ENCODE data around the gene TCF12.

Gene TCF12

GRCh38 chr15:57328897-57329296, 410.5 kb downstream of the TCF12 start:
- peaks cover 0 to 8% (median 0%) of the 10 kb centered on the region in 3 experiments for H3K27me3 ChIP-seq (ENCODE audit: control insufficient read depth in 3 of 3, insufficient read depth in 3 of 3, low read depth in 1 of 3, low read length in 3 of 3)
- H2BK120ac ChIP-seq (ENCODE audit: low read depth, low read length) = no peak overlapping the region
- H3K9ac ChIP-seq (ENCODE audit: low read depth, low read length, poor library complexity) = no peak overlapping the region
- no peak overlapping the region for H2AFZ ChIP-seq (ENCODE audit: low read length)
- H3K4me1 ChIP-seq (ENCODE audit: control insufficient read depth in 2 of 2, insufficient read depth in 1 of 2, low read depth in 1 of 2, low read length in 2 of 2) = peaks cover 0 to 1% of the 10 kb centered on the region in 2 donors
- H3K23ac ChIP-seq (ENCODE audit: low read depth, low read length, poor library complexity) = no peak overlapping the region
- H3K18ac ChIP-seq (ENCODE audit: low read length) = no peak overlapping the region
- no peak overlapping the region for H3K14ac ChIP-seq (ENCODE audit: low read length)
- no peak overlapping the region for H4K8ac ChIP-seq (ENCODE audit: low read depth, low read length)
- no peak overlapping the region for H2AK5ac ChIP-seq (ENCODE audit: low read depth, low read length)
- no peak for DNase-seq (ENCODE audit: low spot score)
- no peaks in the 10 kb centered on the region for H3K79me1 ChIP-seq (ENCODE audit: low read depth, low read length)
- no peak overlapping the region for H3K4me3 ChIP-seq (ENCODE audit: low read length in 2 of 2)
- no peak overlapping the region for H3K4ac ChIP-seq (ENCODE audit: low read length)
- no peak overlapping the region for H2BK12ac ChIP-seq (ENCODE audit: low read length)
- H2BK15ac ChIP-seq (ENCODE audit: low read length) = no peak overlapping the region
- H3K36me3 ChIP-seq (replicated peaks in 1 of 2; ENCODE audit: control insufficient read depth in 2 of 2, insufficient read depth in 2 of 2, low read length in 2 of 2) = no peaks in the 10 kb centered on the region
- WGBS, 2 donors (ENCODE audit: extremely low coverage in 2 of 2, insufficient read length in 2 of 2, insufficient replicate concordance in 1 of 2) = no CpG with 5 or more reads among the region's 5 CpGs
- no peak overlapping the region for H3K4me2 ChIP-seq (ENCODE audit: insufficient read depth, low read length, poor library complexity, severe bottlenecking)
- no peak overlapping the region for H2BK5ac ChIP-seq (ENCODE audit: low read length)
- H3K9me3 ChIP-seq (replicated peaks in 1 of 2; ENCODE audit: control insufficient read depth in 2 of 2, insufficient read depth in 1 of 2, low read depth in 1 of 2, low read length in 2 of 2) = no peaks in the 10 kb centered on the region
- H3K27ac ChIP-seq (replicated peaks; ENCODE audit: low read length) = no peak overlapping the region
- no peak overlapping the region for H4K91ac ChIP-seq (ENCODE audit: low read depth, low read length, poor library complexity)

GRCh38 chr15:57329582-57330367, 411.3 kb downstream of the TCF12 start:
- Histone ChIP-seq H2BK12ac (ENCODE audit: low read length) (no peak overlapping the region), H2BK15ac (ENCODE audit: low read length) (peak overlapping the region; percentile 61), H3K4me2 (ENCODE audit: insufficient read depth, low read length, poor library complexity, severe bottlenecking) (no peak overlapping the region), H2BK5ac (ENCODE audit: low read length) (no peak overlapping the region), H3K4me1 (ENCODE audit: control insufficient read depth in 2 of 2, insufficient read depth in 1 of 2, low read depth in 1 of 2, low read length in 2 of 2) (peaks cover 2 to 6% of the 10 kb centered on the region in 2 donors), H4K8ac (ENCODE audit: low read depth, low read length) (no peak overlapping the region), H3K23ac (ENCODE audit: low read depth, low read length, poor library complexity) (peak overlapping the region; percentile 14), H3K9ac (ENCODE audit: low read depth, low read length, poor library complexity) (no peak overlapping the region), H3K79me1 (ENCODE audit: low read depth, low read length) (no peaks in the 10 kb centered on the region), H3K27ac (replicated peaks; ENCODE audit: low read length) (no peak overlapping the region), H3K4ac (ENCODE audit: low read length) (no peak overlapping the region), H3K14ac (ENCODE audit: low read length) (peak overlapping the region; percentile 78), H3K36me3 (replicated peaks in 1 of 2; ENCODE audit: control insufficient read depth in 2 of 2, insufficient read depth in 2 of 2, low read length in 2 of 2) (no peaks in the 10 kb centered on the region), H3K18ac (ENCODE audit: low read length) (no peak overlapping the region), H4K91ac (ENCODE audit: low read depth, low read length, poor library complexity) (no peak overlapping the region), H2AK5ac (ENCODE audit: low read depth, low read length) (peak overlapping the region; percentile 62), H3K27me3 (ENCODE audit: control insufficient read depth in 3 of 3, insufficient read depth in 3 of 3, low read depth in 1 of 3, low read length in 3 of 3) (peaks cover 0 to 8% (median 0%) of the 10 kb centered on the region in 3 experiments), H2AFZ (ENCODE audit: low read length) (no peak overlapping the region), H3K4me3 (ENCODE audit: low read length in 2 of 2) (no peak overlapping the region), H3K9me3 (replicated peaks in 1 of 2; ENCODE audit: control insufficient read depth in 2 of 2, insufficient read depth in 1 of 2, low read depth in 1 of 2, low read length in 2 of 2) (no peaks in the 10 kb centered on the region), H2BK120ac (ENCODE audit: low read depth, low read length) (no peak overlapping the region)
- no CpG with 5 or more reads among the region's 13 CpGs for WGBS, 2 donors (ENCODE audit: extremely low coverage in 2 of 2, insufficient read length in 2 of 2, insufficient replicate concordance in 1 of 2)
- no peak for DNase-seq (ENCODE audit: low spot score)

DNA sequence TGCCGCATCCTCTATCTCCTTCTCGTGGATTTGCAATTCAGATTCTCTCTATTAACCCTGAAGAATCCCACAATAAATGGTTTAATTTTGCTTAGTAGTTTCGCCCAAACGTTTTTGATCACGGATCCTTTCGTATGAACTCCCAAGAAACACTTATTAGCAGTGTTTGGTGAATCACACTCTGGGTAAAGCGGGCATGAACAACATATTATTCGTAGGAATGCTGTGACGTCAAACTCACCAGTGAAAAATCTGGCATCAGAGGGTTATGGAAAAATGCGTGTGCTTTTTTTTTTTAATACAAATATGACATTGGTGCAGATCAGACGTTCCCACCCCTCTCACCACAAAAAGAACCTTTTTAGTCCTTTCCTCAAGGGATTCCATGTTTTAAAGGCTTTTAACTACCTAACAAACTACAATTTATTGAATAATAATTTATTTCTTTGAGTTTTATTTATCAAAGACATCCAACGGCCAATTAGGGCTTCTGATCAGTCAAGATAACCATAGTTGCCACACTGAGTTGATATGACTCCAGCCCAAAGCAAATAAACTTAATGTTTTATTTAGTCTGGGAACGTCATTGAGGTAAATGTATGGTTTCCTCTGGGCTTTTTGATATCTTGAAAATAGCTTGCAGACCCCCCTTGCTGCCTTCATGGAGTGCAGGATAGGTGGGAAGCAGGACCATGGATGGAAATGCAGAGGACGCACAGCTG, 412.3 kb downstream of the TCF12 start:
- no peak for DNase-seq (ENCODE audit: low spot score)
- H3K4me2 ChIP-seq (ENCODE audit: insufficient read depth, low read length, poor library complexity, severe bottlenecking) = no peak overlapping the region
- H3K36me3 ChIP-seq (replicated peaks in 1 of 2; ENCODE audit: control insufficient read depth in 2 of 2, insufficient read depth in 2 of 2, low read length in 2 of 2) = no peaks in the 10 kb centered on the region
- no peak overlapping the region for H3K4me3 ChIP-seq (ENCODE audit: low read length in 2 of 2)
- H2AFZ ChIP-seq (ENCODE audit: low read length) = no peak overlapping the region
- WGBS, 2 donors (ENCODE audit: extremely low coverage in 2 of 2, insufficient read length in 2 of 2, insufficient replicate concordance in 1 of 2) = no CpG with 5 or more reads among the region's 14 CpGs
- H3K27me3 ChIP-seq (ENCODE audit: control insufficient read depth in 3 of 3, insufficient read depth in 3 of 3, low read depth in 1 of 3, low read length in 3 of 3) = peaks cover 0 to 8% (median 0%) of the 10 kb centered on the region in 3 experiments
- H3K18ac ChIP-seq (ENCODE audit: low read length) = no peak overlapping the region
- H2BK120ac ChIP-seq (ENCODE audit: low read depth, low read length) = no peak overlapping the region
- no peak overlapping the region for H2AK5ac ChIP-seq (ENCODE audit: low read depth, low read length)
- peaks cover 2 to 6% of the 10 kb centered on the region in 2 donors for H3K4me1 ChIP-seq (ENCODE audit: control insufficient read depth in 2 of 2, insufficient read depth in 1 of 2, low read depth in 1 of 2, low read length in 2 of 2)
- no peak overlapping the region for H2BK5ac ChIP-seq (ENCODE audit: low read length)
- no peak overlapping the region for H3K4ac ChIP-seq (ENCODE audit: low read length)
- no peaks in the 10 kb centered on the region for H3K9me3 ChIP-seq (replicated peaks in 1 of 2; ENCODE audit: control insufficient read depth in 2 of 2, insufficient read depth in 1 of 2, low read depth in 1 of 2, low read length in 2 of 2)
- H3K79me1 ChIP-seq (ENCODE audit: low read depth, low read length) = peaks cover 2% of the 10 kb centered on the region
- no peak overlapping the region for H3K9ac ChIP-seq (ENCODE audit: low read depth, low read length, poor library complexity)
- no peak overlapping the region for H4K8ac ChIP-seq (ENCODE audit: low read depth, low read length)
- H2BK15ac ChIP-seq (ENCODE audit: low read length) = no peak overlapping the region
- H4K91ac ChIP-seq (ENCODE audit: low read depth, low read length, poor library complexity) = no peak overlapping the region
- H3K23ac ChIP-seq (ENCODE audit: low read depth, low read length, poor library complexity) = no peak overlapping the region
- H2BK12ac ChIP-seq (ENCODE audit: low read length) = no peak overlapping the region
- H3K27ac ChIP-seq (replicated peaks; ENCODE audit: low read length) = no peak overlapping the region
- H3K14ac ChIP-seq (ENCODE audit: low read length) = no peak overlapping the region

GRCh38 chr15:57332326-57332725, 413.9 kb downstream of the TCF12 start:
- H3K79me1 ChIP-seq (ENCODE audit: low read depth, low read length) = peaks cover 2% of the 10 kb centered on the region
- WGBS, 2 donors (ENCODE audit: extremely low coverage in 2 of 2, insufficient read length in 2 of 2, insufficient replicate concordance in 1 of 2) = no CpG with 5 or more reads among the region's 8 CpGs

More at GRCh38 chr15:57332326-57332725, 413.9 kb downstream of the TCF12 start:
- no peak overlapping the region for H2BK15ac ChIP-seq (ENCODE audit: low read length)
- no peak overlapping the region for H3K4me2 ChIP-seq (ENCODE audit: insufficient read depth, low read length, poor library complexity, severe bottlenecking)
- H3K27ac ChIP-seq (replicated peaks; ENCODE audit: low read length) = no peak overlapping the region
- H2BK120ac ChIP-seq (ENCODE audit: low read depth, low read length) = no peak overlapping the region
- H3K36me3 ChIP-seq (replicated peaks in 1 of 2; ENCODE audit: control insufficient read depth in 2 of 2, insufficient read depth in 2 of 2, low read length in 2 of 2) = no peaks in the 10 kb centered on the region
- peak overlapping the region; percentile 36 for H3K18ac ChIP-seq (ENCODE audit: low read length)
- no peak overlapping the region for H4K91ac ChIP-seq (ENCODE audit: low read depth, low read length, poor library complexity)
- H2AFZ ChIP-seq (ENCODE audit: low read length) = no peak overlapping the region
- H3K4ac ChIP-seq (ENCODE audit: low read length) = no peak overlapping the region
- H3K14ac ChIP-seq (ENCODE audit: low read length) = no peak overlapping the region
- H2AK5ac ChIP-seq (ENCODE audit: low read depth, low read length) = no peak overlapping the region
- no peaks in the 10 kb centered on the region for H3K9me3 ChIP-seq (replicated peaks in 1 of 2; ENCODE audit: control insufficient read depth in 2 of 2, insufficient read depth in 1 of 2, low read depth in 1 of 2, low read length in 2 of 2)
- no peak overlapping the region for H4K8ac ChIP-seq (ENCODE audit: low read depth, low read length)
- peaks cover 2 to 4% of the 10 kb centered on the region in 2 donors for H3K4me1 ChIP-seq (ENCODE audit: control insufficient read depth in 2 of 2, insufficient read depth in 1 of 2, low read depth in 1 of 2, low read length in 2 of 2)
- peaks cover 0 to 8% (median 0%) of the 10 kb centered on the region in 3 experiments for H3K27me3 ChIP-seq (ENCODE audit: control insufficient read depth in 3 of 3, insufficient read depth in 3 of 3, low read depth in 1 of 3, low read length in 3 of 3)
- H2BK5ac ChIP-seq (ENCODE audit: low read length) = no peak overlapping the region
- no peak overlapping the region for H3K4me3 ChIP-seq (ENCODE audit: low read length in 2 of 2)
- H2BK12ac ChIP-seq (ENCODE audit: low read length) = peak overlapping the region; percentile 97
- no peak for DNase-seq (ENCODE audit: low spot score)
- H3K23ac ChIP-seq (ENCODE audit: low read depth, low read length, poor library complexity) = no peak overlapping the region
- H3K9ac ChIP-seq (ENCODE audit: low read depth, low read length, poor library complexity) = no peak overlapping the region

Measured in neuronal stem cell (in vitro differentiated cells).